ENCODE data around the gene PTTG1IP2.

PTTG1IP2 gene

GRCh38 chr7:90536449-90536848, 67.0 kb downstream of the PTTG1IP2 start:
- TF ChIP-seq NFIC (IDR thresholded peaks at IDR 0.05) = no peak
- TF ChIP-seq, protein P1, sequence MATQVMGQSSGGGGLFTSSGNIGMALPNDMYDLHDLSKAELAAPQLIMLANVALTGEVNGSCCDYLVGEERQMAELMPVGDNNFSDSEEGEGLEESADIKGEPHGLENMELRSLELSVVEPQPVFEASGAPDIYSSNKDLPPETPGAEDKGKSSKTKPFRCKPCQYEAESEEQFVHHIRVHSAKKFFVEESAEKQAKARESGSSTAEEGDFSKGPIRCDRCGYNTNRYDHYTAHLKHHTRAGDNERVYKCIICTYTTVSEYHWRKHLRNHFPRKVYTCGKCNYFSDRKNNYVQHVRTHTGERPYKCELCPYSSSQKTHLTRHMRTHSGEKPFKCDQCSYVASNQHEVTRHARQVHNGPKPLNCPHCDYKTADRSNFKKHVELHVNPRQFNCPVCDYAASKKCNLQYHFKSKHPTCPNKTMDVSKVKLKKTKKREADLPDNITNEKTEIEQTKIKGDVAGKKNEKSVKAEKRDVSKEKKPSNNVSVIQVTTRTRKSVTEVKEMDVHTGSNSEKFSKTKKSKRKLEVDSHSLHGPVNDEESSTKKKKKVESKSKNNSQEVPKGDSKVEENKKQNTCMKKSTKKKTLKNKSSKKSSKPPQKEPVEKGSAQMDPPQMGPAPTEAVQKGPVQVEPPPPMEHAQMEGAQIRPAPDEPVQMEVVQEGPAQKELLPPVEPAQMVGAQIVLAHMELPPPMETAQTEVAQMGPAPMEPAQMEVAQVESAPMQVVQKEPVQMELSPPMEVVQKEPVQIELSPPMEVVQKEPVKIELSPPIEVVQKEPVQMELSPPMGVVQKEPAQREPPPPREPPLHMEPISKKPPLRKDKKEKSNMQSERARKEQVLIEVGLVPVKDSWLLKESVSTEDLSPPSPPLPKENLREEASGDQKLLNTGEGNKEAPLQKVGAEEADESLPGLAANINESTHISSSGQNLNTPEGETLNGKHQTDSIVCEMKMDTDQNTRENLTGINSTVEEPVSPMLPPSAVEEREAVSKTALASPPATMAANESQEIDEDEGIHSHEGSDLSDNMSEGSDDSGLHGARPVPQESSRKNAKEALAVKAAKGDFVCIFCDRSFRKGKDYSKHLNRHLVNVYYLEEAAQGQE (IDR thresholded peaks at IDR 0.05; ENCODE audit: low read depth) = no peak

GRCh38 chr7:90538405-90538804, 69.0 kb downstream of the PTTG1IP2 start:
- TF ChIP-seq, protein P2, sequence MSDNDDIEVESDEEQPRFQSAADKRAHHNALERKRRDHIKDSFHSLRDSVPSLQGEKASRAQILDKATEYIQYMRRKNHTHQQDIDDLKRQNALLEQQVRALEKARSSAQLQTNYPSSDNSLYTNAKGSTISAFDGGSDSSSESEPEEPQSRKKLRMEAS (IDR thresholded peaks at IDR 0.05) = no peak
- TF ChIP-seq RAD21 (IDR thresholded peaks at IDR 0.05; ENCODE audit: low read depth) = no peak

- TF ChIP-seq NFIC (IDR thresholded peaks at IDR 0.05) (no peak), EP300 (IDR thresholded peaks at IDR 0.05; ENCODE audit: borderline replicate concordance) (no peak), CREB1 (IDR thresholded peaks at IDR 0.05; ENCODE audit: low read depth) (no peak), TAF1 (IDR thresholded peaks at IDR 0.05; ENCODE audit: low read depth) (no peak), ZBTB7A (IDR thresholded peaks at IDR 0.05; ENCODE audit: low read depth) (no peak), RAD21 (IDR thresholded peaks at IDR 0.05; ENCODE audit: low read depth) (no peak), CEBPB (IDR thresholded peaks at IDR 0.05) (no peak), TCF12 (IDR thresholded peaks at IDR 0.05; ENCODE audit: low read depth) (no peak), EGR1 (IDR thresholded peaks at IDR 0.05) (no peak)
- TF ChIP-seq, protein P1 (IDR thresholded peaks at IDR 0.05; ENCODE audit: low read depth) = no peak
- TF ChIP-seq, protein P2 (IDR thresholded peaks at IDR 0.05) = no peak
Measured at GRCh38 chr7:90540406-90540805, 71.0 kb downstream of the PTTG1IP2 start.

DNA sequence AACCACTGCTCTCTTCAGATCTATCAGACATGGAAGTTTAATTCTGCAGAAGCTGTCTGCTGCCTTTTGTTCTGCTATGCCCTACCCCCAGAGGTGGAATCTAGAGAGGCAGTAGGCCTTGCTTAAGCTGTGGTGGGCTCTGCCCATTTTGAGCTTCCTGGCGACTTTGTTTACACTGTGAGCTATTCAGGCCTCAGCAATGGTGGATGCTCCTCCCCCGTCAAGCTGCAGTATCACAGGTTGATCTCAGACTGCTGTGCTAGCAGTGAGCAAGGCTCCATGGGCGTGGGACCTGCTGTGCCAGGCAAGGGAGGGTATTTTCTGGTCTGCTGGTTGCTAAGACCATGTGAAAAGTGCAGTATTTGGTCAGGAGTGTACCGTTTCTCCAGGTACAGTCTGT, 81.6 kb downstream of the PTTG1IP2 start:
- no peak for TF ChIP-seq RAD21 (IDR thresholded peaks at IDR 0.05; ENCODE audit: low read depth)
- TF ChIP-seq FOXM1 (IDR thresholded peaks at IDR 0.05; ENCODE audit: borderline replicate concordance, low read depth) = no peak
- TF ChIP-seq TAF1 (IDR thresholded peaks at IDR 0.05; ENCODE audit: low read depth) = no peak
- TF ChIP-seq YY1 (IDR thresholded peaks at IDR 0.05; ENCODE audit: low read depth) = no peak
- TF ChIP-seq, protein P3, sequence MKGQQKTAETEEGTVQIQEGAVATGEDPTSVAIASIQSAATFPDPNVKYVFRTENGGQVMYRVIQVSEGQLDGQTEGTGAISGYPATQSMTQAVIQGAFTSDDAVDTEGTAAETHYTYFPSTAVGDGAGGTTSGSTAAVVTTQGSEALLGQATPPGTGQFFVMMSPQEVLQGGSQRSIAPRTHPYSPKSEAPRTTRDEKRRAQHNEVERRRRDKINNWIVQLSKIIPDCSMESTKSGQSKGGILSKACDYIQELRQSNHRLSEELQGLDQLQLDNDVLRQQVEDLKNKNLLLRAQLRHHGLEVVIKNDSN (IDR thresholded peaks at IDR 0.05) = no peak
- TF ChIP-seq, protein P1 (IDR thresholded peaks at IDR 0.05; ENCODE audit: low read depth) = no peak
- no peak for TF ChIP-seq TCF12 (IDR thresholded peaks at IDR 0.05; ENCODE audit: low read depth)
- TF ChIP-seq, protein P2 (IDR thresholded peaks at IDR 0.05) = no peak
- TF ChIP-seq CEBPB (IDR thresholded peaks at IDR 0.05) = no peak
- no peak for TF ChIP-seq TEAD4 (IDR thresholded peaks at IDR 0.05)
- TF ChIP-seq EGR1 (IDR thresholded peaks at IDR 0.05) = no peak
- no peak for TF ChIP-seq NFIC (IDR thresholded peaks at IDR 0.05)
- no peak for TF ChIP-seq ZBTB7A (IDR thresholded peaks at IDR 0.05; ENCODE audit: low read depth)
- TF ChIP-seq CREB1 (IDR thresholded peaks at IDR 0.05; ENCODE audit: low read depth) = no peak
- TF ChIP-seq EP300 (IDR thresholded peaks at IDR 0.05; ENCODE audit: borderline replicate concordance) = no peak

DNA sequence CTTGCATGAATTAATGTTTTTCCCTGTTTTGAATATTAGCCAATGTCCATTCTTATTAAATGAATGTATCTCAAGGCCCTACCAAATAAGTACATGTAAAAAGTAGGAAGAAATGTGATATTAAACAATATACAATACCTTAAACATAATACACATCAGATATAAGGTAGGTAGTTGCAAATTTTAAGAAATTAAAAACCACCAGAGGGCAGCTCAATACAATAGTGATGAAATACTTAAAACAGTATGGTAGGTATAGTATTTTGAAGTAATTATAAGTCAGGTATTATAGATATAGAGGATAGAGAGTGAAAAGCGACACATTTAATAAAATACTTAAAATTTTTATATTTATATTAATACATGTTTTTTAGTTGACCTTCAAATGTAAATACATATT, 83.1 kb downstream of the PTTG1IP2 start:
- TF ChIP-seq, protein P1 (IDR thresholded peaks at IDR 0.05; ENCODE audit: low read depth) = no peak
- peak; percentile 34; the same call in 1 of the 2 replicates for TF ChIP-seq RAD21 (IDR thresholded peaks at IDR 0.05; ENCODE audit: low read depth)
- no peak for TF ChIP-seq CEBPB (IDR thresholded peaks at IDR 0.05)
